Activated T-helper 1 cell treated with Interleukin-2 at 50 U/mL for 16 hours (primary cell): ENCODE data around the gene MRTFB.
A peak's percentile ranks its signal among the peaks of the same experiment; 100 is the strongest.

ENCODE experiments used
- DNase-seq: peaks from one replicate; pipeline ENCODE4 v3.0.0-alpha.2; 2020; ENCODE audit warnings: low read depth

Gene MRTFB

DNA sequence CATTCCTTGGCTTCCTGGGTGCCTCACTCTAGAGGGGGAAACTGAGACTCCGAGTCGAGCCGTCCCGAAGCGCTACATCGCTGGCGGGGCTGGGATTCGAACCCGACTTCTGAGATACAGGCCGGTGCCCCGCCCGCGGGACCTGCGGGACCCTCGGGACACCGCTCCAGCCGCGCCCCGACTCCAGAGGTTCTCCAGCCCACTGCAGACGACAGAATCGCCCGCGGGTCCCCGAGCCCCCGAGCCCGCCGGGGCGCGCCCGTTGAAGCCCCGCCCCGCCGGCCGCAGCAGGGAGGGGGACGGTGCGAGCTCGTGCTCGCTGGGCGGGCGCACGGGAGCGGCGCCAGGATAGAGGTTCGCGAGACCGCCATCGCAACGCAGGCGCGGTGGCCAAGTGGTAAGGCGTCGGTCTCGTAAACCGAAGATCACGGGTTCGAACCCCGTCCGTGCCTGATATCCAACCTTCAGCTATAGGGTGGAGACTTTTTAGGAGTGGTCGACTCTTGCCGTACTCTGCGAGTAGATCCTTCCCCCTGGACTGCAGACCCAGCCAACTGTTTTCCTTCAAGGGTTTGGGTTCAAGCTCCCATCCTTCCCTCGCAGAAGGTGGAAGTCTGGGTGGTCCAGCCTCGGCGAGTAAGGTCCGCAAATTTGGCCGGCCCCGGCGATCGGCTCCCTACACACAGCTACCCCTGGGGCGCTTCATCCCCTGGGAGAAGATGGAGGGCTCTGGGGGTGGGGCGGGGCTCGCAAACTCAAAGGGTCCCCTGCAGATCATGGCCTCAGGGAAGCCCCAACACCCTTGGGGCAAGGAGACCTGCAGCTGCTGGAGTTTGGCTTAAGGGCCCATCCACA lies 214.6 kb downstream of the MRTFB start:
- DNase-seq, result peak; percentile 95

DNA sequence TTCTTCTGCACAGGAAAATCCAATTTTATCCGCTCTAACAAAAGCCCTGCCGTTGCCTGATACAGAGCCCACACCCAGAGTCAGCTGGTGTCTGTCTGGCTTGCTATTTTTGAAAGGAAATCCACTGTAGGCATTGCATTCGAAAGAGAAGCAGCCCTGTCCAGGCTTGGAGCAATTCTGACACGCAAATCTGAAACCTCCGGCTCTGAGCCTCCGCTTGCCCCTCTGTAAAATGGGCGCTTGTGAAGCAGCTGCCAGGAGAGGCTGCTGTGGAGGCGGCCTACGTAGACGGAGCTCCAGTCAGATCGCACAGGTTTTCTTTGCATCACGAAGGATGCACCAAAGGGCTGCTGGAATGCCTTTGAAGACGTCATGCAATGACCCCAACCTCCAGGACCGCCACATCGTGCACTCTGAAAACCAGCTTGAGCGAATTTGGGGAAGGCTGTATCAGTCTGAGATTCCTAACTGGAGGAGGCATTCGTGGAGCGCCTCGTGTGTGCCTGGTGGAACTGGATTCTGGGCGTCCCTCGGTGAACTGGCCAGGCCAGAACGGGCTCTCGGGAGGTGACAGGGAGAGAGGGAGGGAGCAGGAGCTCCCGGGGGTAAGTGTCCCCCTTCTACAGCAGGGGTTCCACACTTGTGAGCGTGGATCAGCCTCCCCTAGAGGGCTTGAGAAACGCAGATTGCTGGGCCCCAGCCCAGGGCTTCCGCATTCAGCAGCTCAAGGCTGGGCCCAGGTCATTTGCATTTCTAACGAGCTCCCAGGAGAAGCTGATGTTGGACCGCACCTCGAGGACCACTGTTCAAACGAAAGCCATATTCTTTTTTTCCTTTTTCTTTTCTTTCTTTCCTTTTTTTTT lies 215.5 kb downstream of the MRTFB start:
- no peak for DNase-seq

GRCh38 chr16:14289692-14290340 lies 218.7 kb downstream of the MRTFB start:
- no peak for DNase-seq

DNA sequence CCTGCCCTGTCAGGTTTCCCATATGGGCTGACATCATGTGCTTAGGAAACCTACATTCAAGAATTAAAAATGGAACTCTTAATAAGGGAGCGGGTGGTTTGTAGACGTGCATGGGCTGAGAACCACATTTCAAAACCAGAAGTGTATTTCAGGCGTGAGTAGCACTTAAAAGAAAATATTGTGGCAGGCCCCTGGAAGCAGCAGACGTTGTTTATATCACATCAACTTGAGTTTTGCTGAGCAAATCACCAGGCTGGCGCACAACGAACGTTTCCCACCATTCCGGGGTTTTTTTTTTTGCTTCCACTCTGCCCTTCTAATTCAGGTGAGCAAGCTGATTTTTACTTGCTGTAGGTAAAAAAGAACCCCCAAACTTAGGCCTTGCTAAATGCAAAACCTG lies 220.2 kb downstream of the MRTFB start:
- no peak for DNase-seq

DNA sequence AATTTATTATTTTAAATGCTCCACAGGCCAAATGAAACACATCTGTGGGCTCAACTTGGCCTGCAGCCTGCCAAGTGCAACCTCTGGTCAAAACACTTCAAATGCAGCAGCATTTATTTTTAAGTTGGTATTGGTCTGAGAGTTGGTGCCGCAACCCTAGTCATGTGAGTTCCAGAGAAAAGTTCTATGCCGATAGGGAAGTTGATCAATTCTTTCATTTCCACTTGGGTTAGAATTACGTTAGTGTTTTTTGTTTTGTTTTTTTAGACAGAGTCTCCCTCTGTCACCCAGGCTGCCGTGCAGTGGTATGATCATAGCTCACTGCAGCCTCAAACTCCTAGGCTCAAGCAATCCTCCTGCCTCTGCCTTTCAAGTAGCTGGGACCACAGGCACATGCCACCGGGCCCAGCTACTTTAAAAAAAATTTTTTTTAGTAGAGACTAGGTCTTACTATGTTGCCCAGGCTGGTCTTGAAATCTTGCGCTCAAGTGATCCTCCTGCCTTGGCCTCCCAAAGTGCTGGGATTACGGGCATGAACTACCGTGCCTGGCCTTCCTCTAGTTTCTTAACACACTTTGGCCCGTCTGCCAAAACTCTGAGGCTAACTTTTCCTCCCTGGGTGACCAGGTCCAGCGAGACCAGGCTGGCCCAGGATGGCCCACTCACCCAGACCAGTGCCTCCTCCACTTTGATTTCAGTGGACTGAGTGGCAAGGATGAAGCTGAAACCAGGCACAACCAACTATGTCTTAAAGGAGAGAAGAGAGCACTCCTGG lies 221.1 kb downstream of the MRTFB start:
- DNase-seq, result no peak

DNA sequence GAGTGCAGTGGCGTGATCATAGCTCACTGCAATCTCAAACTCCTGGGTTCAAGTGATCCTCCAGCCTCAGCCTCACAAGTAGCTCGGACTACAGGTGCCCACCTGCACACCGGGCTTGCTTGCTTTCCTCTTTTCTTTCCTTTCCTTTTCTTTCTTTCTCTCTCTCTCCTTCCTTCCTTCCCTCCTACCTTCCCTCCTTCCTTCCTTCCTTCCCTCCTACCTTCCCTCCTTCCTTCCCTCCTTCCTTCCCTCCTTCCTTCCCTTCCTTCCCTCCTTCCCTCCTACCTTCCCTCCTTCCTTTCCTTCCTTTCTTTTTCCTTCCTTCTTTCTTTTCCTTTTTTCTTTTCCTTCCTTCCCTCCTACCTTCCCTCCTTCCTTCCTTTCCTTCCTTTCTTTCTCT lies 225.5 kb downstream of the MRTFB start:
- DNase-seq, result no peak

- no peak for DNase-seq
These were observed 227.4 kb downstream of the MRTFB start for GRCh38 chr16:14298374-14299122.

DNA sequence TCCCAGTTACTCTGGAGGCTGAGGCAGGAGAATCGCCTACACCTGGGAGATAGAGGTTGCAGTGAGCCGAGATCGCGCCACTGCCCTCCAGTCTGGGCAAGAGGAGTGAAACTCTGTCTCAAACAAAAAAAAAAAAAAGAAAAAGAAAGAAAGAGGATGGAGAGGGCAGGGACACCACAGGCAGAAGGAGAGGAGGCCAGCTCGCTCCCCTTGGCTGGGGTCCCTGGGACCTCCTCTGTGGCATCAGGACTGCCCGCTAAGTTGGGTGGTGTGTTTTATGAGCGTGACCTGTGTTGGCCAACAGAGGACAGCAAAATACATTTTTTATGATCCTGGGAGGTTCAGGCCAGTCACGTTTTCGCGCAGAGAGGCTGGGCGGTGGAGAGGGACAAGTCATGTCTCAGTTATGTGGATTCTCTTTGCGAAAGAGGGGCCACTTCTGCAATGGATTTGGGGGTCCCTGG lies 229.6 kb downstream of the MRTFB start:
- no peak for DNase-seq

DNA sequence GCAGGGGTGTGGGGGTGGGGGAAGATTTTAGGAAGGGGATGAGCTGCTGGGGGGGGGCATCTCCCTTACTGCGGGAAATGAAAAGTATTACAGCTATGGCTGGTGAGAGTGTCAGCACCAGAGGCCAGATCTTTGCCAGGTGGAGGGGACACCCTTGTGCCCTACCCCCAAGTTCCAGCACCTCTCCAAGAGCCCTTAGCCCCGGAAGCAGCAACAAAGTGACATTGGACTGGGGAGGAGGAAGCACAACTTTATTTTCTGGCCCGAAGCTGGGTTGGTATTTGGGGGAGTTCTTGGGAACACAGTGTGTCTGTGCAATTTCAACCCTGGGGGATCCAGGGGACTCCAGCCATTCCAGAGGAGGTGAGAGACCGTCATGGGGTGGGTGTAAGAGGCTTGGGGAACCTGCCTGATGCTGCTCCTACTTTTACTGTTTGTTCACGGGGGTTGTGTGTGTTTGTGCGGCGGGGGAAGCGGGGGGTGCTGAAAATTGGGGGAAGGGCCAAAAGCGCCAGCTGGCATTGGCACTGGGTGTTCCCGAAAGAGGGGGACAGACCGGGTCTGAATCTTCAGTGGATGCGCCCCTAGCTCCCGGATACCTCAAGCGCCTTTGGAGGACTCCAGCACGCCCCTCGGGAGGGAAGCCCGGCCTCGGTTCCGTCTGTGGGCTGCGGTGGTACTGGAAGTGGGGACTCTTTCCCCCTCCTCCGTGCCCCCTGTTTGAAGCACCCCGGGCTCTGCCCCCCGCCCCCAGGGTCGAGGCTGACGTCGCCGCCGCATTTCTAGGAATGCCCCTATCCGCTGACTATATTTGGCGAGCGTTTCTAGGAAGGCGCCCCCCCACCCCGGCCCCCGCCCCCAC lies 230.3 kb downstream of the MRTFB start:
- DNase-seq, result no peak

DNA sequence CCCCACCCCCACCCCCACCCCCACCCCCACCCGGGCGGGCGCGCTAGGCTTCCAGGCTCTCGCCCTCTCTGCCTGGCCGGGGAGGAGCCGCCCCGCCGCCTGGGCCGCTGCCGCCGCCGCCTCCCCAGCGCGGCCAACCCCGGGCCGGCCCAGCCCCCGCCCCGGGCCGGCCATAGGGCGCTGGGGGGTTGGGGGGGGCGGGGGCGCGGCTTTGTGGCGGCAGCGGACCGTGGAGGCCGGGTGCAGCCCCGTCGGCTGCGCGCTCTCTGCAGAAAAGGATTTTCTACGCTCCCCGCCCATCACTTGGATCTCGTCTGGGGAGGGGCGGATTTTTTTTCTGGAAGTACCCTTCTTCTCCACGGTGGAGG lies 230.9 kb downstream of the MRTFB start:
- no peak for DNase-seq

DNA sequence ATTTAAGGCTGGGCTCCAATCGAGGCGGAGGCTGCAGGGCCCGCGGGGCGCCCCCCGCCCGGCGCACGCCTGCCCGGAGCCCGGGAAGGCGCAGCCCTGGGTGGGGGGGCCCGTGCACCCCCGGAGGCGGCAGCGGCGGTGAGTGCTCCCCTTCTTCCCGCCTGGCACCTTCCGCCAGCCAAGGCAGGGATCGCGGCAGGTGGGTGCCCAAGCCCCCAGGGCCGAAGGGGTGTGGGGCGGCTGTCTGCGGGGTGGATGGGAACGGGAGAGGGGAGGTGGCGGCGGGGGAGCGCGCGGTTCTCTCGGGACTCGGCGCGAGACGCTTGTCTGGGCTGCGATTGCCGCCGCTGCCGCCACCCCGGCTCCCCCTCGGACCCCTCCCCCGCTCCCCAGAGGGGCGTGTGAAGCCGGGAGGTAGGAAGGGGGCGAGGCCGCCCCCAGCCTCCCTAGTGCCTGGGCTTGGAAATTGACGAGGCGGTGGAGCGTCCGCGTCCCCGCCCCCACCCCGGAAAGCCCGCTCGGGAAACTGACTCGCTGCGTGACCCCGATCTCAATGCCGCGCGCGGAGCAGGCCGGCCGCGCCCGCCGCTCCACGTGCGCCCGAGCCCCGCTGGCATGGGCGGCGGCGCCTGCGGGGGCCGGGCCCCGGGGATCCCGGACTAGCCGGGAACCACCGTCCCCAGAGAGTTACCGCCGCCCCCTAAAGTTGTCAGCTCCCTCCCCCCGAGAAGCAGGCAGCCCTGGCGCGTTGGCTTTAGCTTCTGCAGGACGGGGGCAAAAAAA lies 231.5 kb downstream of the MRTFB start:
- DNase-seq, result no peak

DNA sequence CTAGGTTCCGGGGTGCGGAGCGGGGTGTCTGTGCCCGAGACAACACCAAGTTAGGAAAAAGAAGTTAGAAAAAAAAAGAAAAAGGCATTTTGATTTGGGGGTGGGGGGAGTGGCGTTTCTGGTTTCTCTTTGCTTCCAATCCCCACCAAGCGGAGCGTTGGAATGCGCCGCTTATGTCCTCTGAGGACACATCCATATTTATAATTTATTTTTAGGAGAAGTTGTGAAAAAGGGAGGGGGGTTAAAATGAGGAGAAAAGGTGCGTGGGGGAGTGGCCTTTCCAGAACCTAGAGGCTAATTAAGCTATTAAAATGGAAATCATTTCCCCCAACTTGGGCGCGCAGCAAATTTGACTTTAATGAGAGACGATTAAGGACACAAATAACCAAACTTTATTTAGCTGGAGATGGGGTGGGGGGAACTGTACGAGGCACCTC lies 232.1 kb downstream of the MRTFB start:
- no peak for DNase-seq

DNA sequence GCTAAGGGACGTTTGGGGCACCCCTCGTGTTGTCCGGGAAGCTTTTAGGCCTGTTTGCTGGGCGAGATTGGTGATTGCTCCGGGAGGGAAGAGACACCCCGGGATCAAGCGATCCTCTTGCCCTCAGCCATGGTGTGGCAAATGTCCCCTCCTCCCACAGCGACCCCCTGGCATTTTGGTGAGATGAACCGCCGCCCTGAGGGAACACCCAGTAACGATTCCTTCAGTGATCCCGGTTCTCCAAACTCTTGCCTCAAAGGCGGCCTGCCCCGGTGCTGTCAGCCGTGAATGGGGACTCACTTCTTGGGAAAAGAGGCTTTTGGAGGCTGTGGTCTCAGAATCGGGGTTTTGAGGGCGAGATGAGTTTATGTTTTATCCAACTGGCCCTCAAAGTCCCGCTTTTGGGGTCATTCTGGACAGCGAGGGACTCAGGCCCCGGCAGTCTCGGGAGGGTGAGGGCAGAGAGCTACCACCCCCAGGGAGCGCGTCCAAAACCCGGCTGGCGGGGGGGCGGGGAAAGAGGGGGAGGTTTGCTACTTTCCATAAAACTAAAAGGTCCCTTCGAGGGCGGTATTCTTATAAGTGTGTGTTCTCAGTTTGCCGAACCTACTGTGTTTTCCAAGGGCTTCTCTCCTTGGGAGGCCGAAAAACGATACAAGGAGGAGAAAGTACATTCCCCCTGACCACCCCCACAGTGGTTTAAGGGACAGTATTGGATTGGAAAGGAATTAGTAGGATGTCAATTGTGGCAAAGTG lies 232.7 kb downstream of the MRTFB start:
- no peak for DNase-seq

DNA sequence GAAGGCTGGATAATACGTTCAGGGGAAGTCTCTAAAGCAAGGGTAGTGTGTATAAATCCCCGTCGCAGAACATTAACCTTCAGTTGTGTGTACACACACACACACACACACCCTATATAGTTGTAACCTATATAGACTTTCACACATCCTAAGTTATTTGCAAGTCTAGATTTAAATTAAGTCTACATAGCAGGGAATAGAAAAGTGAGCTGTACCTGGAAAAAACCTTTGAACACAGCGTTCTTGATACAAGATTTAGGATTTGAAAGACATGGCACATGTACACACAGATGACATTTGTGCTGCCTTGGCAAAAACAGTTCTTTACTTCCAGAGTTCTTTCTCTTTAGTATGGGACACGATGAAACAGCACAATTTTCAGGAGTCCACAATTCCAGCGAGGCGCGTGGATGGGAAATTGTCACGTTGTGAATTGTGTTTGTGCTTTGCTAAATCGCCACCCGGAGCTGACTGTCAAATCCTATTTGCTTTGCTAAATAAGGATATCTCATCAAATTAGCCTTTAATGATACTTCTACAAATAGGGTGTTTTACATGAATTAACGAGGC lies 233.9 kb downstream of the MRTFB start:
- no peak for DNase-seq

DNA sequence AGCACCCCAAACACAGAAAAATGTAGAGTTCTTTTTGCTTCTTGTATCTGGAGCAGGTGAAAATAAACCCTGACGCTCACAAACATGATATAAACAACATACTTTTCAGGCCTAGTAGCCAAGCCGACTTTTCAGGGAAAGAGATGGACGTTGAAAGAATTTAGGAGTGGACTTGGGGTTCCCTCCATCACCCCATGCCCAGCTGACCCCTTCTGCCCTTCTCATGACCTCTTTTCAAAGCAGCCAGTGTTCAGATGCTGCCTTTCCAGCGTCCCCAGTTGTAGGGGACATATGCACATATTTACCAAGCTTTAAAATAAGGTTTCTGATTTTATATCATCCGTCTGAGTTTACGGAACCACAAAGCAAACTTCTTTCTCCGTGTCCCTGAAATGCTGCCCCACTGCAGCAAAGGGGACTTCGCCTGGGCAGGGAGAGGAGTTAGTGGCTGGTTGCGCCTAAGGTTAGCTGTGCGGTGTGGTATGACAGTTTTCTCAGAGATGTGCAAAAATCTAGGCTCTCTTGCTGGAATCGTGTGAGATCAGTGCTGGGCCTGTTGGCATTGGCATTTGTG lies 235.5 kb downstream of the MRTFB start:
- no peak for DNase-seq

DNA sequence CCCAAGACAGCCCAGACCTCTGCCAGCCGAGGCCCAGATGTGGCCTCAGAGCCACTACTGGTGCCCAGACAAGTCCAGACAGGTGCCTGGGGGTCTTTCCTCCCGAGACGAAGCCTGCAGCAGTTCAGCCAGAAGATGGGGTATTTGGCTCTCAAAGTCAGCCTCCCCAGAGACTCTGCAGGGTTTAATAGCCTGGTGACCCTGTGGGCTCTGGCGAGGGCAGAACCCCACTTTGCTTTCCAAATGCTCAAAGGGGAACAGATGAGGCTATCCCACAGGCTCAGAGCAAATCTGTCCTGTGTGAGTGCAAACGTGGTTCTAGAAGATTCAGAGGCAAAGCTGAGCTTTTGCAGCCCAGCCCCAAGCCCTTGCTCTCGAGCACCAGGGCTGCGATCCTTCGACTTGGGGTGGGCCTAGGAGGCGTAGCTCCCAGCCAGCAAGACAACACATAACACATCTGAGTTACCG lies 236.0 kb downstream of the MRTFB start:
- no peak for DNase-seq

- DNase-seq, result no peak
These were observed 236.6 kb downstream of the MRTFB start for GRCh38 chr16:14307527-14308367.
